Fibroblast of skin of right biceps (primary cell): ENCODE measurements around the gene RNF31.

Experiments
- DNase-seq: peaks from one replicate; pipeline ENCODE4 v3.0.0-alpha.2; 2013

The RNF31 gene

GRCh38 chr14:24117179-24117578 lies 30.1 kb upstream of the RNF31 start:
- no peak for DNase-seq

DNA sequence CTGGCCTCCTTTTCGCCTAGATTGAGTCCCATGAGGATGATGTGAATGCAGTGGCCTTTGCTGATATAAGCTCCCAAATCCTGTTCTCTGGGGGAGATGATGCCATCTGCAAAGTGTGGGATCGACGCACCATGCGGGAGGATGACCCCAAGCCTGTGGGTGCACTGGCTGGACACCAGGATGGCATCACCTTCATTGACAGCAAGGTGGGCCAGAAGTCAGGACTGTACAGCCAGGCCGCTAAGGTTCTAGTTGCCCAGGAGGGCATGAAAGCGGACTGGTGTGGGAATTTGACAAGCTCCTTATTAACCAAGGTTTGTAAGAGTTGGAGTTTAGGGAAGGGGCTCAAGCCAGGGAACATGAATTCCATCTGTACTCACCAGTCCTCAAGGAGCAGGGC lies 27.6 kb upstream of the RNF31 start:
- no peak for DNase-seq

- no peak for DNase-seq
Observed at GRCh38 chr14:24121210-24121609, 26.1 kb upstream of the RNF31 start.

DNA sequence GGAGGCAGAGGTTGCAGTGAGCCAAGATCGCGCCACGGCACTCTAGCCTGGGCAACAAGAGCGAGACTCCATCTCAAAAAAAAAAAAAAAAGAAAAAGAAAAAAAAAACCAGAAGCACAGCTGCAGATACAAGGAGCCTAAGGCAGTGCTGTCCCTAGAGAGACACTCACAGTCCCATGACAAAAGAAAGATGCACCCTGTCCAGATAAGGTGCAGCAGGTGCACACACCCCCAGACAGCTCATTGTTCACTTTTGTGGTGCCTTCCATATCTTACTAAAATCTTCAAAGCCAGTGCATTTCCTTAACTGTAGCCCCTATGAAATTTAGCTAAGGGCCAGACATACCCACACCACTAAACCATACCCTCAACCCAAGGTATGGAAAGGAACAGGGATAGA lies 24.9 kb upstream of the RNF31 start:
- DNase-seq = no peak

GRCh38 chr14:24122898-24123297 lies 24.4 kb upstream of the RNF31 start:
- DNase-seq = no peak

DNA sequence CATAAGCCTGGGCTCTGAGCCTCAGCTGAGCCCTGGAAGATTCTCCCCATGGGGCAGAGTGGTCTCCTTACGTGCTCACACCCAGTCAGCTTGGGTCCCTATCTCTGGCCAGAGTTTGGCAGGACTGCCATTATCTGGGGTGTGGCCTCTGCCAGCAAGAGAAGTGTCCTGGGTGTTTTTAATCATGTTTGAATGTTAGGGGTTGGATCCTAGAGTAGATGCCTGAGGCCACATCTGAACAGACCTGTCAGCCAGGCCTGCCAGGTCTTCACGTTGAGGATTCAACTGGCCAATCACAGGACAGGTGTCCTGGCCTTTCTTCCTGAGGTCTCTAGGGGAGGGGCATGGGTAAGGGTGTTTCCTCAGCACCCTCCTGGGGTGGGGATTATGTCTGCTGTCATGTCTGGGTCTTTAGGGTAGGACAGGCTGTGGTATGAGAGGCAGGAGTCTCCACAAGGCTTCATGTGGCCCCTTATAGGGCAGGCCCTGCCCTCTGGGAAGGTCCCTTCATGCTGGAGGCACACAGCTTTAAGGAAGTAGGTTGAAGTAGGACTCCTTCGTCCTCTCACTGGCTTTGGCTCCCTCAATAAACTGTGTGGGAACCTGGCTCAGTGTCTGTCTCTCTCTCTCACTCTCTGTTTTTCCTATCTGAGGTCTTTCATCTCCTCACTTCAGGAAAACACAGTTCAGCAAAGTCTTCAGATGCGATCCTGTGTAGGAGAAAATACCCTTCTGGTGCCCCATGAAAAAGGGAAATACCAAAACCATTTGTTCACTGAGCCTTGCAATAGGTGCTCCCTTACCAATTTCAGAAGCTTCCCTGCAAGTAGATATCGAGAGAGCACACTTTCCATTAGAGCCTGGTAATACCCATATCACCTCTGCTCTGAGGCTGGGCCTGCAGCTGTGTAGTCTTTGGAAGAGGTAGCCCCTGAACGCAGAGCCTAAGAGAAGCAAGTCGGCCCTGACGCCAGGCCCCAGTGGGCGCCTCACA lies 23.6 kb upstream of the RNF31 start:
- DNase-seq = no peak

GRCh38 chr14:24126939-24127338 lies 20.4 kb upstream of the RNF31 start:
- DNase-seq = no peak

GRCh38 chr14:24127673-24128072 lies 19.6 kb upstream of the RNF31 start:
- DNase-seq = no peak

GRCh38 chr14:24129410-24129998 lies 17.8 kb upstream of the RNF31 start:
- no peak for DNase-seq

DNA sequence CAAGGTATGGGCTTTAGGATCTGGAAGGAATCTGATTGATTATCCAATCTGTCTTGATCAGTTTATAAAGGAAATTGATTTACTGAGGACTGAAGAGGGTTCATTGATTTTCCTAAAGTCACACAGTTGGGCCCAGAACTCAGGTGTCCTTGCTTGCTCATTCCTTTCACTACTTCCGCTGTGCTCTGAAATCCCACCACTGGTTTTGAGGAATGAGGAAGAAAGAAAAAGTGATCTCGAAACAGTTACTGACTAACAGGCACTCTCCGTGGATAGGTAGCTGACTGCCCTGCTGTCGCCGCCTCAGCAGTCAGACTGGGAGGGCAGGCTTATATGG lies 16.9 kb upstream of the RNF31 start, which contains the start of gene FITM1:
Gene FITM1 (plus strand): TSS at position 280 of the 337 bp plus-strand sequence. CDS start 905 bp downstream, outside the sequence.
- DNase-seq = no peak

- no peak for DNase-seq
Observed at GRCh38 chr14:24130717-24131548, 16.4 kb upstream of the RNF31 start.

- DNase-seq = no peak
Observed at GRCh38 chr14:24131549-24131966, 15.7 kb upstream of the RNF31 start.

DNA sequence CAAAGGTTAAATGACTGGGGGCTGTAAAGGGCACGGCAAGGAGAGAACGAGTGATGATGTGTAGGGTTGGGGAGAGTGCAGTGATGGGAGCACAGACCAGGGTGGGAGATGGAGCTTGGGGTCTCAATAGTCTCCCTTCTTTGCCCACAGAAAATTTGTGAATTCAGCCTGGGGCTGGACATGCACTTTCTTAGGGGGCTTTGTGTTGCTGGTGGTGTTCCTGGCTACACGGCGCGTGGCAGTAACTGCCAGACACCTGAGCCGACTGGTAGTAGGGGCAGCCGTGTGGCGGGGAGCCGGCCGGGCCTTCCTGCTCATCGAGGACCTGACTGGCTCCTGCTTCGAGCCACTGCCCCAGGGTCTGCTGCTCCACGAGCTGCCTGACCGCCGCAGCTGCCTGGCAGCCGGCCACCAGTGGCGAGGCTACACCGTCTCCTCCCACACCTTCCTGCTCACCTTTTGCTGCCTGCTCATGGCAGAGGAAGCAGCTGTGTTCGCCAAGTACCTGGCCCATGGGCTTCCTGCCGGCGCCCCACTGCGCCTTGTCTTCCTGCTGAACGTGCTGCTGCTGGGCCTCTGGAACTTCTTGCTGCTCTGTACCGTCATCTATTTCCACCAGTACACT lies 15.1 kb upstream of the RNF31 start:
- DNase-seq = no peak

DNA sequence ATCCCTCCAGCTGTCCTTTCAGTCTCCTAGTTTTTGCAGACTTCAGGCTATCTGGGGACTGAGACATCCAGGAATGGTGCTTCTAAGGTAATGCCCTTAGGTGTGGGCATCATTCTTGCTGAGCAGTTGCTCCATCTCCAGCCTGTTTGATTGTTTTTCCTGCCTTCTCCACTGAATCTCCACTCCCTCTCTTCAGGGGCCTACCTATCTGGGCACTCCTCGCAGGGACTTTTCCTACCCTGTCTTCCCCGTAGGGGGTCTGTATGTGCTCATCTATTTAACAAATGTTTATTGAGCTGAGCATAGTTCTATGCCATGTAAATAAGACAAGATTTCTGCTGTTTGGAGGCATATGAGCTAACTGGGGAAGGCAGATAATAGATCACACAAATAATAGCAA lies 14.3 kb upstream of the RNF31 start:
- no peak for DNase-seq

GRCh38 chr14:24133735-24134134 lies 13.6 kb upstream of the RNF31 start:
- DNase-seq = no peak

DNA sequence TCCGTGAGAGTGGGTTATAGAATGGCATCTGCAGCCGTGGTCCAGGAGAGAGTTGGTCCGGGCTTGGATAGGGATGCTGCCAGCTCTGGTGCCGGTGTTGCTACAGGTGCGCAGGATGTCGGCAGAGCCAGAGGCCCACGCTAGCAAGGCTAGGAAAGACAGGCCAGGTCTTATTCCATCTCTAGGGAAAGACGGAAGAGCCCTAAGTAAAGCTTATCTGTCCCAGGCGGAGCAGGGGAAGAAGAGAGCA lies 11.8 kb upstream of the RNF31 start:
- DNase-seq = no peak

- DNase-seq = peak; percentile 85
Observed at GRCh38 chr14:24135834-24136683, 11.2 kb upstream of the RNF31 start, which contains the start of gene PSME1. Gene PSME1 (plus strand): TSS chr14:24136194. CDS start chr14:24136263, 69 bp downstream.

DNA sequence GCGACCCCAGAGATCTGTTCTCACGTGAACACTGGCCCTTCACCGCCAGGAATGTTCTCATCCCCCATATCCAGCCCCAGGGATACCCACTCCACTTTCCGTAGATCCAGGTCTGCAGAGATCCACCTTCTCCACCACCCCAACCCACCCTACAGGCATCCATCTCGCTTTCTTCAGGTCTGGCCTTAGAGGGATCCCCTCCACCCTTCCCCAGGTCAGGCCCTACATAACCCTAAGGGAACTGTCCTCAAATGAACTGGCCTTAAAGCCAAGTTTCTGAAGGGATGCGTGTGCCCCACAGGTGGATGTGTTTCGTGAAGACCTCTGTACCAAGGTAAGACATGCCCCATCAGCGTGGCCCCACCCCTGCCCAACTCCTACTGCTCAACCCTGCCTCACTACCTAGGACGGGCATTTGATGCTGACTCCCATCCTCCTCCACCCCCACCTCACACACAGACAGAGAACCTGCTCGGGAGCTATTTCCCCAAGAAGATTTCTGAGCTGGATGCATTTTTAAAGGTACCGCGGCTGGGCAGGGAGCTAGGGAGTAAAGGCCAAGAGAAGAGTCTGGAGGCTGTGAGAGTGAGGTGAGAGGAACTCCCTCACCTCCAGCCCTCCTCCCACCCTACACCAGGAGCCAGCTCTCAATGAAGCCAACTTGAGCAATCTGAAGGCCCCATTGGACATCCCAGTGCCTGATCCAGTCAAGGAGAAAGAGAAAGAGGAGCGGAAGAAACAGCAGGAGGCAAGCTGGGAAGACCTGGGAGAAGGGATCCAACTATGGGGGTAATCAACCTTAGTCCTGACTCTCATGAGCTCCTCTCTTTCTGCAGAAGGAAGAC lies 10.4 kb upstream of the RNF31 start:
- no peak for DNase-seq

DNA sequence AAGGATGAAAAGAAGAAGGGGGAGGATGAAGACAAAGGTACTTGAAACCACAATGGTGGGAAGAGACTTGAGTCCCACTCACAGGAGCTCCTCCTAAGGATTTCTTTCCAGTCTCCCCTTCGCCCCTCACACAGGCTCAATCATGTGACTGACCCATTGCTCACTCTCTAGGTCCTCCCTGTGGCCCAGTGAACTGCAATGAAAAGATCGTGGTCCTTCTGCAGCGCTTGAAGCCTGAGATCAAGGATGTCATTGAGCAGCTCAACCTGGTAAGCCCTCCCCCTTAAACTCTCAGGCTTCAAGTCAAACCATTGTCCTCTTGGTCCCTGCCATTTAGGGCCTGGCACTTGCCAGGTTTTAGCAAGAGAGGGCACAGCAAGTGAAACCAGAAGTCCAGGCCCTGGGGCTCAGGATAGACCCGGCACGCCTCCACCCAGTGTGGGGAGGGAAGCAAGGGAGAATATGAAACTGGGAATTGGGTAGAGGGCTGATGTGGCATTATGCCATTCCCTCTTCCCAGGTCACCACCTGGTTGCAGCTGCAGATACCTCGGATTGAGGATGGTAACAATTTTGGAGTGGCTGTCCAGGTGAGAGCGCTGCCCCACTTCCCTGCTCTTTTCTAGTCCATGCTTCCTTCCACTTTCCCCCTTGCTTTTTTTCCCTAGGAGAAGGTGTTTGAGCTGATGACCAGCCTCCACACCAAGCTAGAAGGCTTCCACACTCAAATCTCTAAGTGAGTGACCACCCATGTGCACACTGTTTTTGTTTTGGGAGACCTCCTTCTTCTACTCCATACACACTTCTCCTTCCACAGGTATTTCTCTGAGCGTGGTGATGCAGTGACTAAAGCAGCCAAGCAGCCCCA lies 9.5 kb upstream of the RNF31 start:
- DNase-seq = no peak
